ENCODE data around the gene ACBD7. TPM values are rescaled to one million over a fixed set of nuclear protein-coding genes. Genes with fewer than 3 reads are reported as not detected.

ACBD7 gene
- total and polyA plus RNA-seq, 3 donors from 2014 or later = 5.6 to 7.7 (median 6.6) TPM

DNA sequence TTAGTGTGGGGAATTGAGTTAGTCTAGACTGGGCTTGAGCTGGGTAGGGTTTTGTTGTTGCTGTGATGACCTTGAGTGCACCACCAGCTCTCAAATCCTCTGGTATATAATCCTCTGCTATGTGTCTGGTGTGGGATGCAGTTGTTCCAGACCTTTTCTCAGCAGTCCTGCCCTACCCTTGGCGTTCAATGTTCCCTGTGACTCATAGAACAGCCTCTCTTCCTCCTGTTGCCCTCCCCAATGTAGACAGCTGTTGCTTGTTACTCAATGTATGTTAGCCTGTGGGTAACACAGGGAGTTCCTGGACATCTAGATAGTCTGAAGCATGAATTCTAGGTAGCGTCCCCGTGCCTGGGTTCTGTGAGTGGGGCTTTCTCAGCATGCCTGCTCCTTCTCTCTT lies 19.8 kb downstream of the ACBD7 start:
- no peak for DNase-seq
- WGBS, 2 donors = 90 to 100% methylated on average over 2 to 3 of the region's 3 CpGs
- H3K27me3 ChIP-seq = no peaks in the 10 kb centered on the region

DNA sequence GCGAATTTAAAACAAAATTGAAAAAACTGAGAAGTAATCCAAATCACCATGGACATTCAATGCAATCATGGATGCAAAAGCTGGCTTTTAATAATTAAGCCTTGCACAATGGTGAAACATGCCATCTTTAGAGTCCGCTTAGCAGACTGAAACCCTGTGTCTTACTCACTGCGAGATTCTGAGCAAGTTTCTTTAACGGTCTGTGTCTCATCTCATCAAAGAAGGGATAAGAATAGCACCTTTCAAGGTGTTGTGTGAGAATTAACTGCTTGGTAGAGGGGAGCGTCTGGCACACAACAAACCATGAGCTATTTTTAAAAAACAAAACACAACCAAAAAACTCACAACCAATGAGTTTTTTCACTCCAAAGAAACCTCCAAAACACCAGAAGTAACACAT lies 21.4 kb downstream of the ACBD7 start:
- no peaks in the 10 kb centered on the region for H3K36me3 ChIP-seq (ENCODE audit: low read depth, missing control alignments)
- 92 to 95% methylated on average over 5 of the region's 5 CpGs for WGBS, 2 donors
- intact Hi-C loops (cut with DNase I; ENCODE audit: low total_unique reads) = no loop called here
- no peak for DNase-seq
- no peaks in the 10 kb centered on the region for H3K27me3 ChIP-seq
- no peaks in the 10 kb centered on the region for H3K9me3 ChIP-seq
- no peak for TF ChIP-seq POLR2A (IDR thresholded peaks at IDR 0.05)
- TF ChIP-seq, protein P1, sequence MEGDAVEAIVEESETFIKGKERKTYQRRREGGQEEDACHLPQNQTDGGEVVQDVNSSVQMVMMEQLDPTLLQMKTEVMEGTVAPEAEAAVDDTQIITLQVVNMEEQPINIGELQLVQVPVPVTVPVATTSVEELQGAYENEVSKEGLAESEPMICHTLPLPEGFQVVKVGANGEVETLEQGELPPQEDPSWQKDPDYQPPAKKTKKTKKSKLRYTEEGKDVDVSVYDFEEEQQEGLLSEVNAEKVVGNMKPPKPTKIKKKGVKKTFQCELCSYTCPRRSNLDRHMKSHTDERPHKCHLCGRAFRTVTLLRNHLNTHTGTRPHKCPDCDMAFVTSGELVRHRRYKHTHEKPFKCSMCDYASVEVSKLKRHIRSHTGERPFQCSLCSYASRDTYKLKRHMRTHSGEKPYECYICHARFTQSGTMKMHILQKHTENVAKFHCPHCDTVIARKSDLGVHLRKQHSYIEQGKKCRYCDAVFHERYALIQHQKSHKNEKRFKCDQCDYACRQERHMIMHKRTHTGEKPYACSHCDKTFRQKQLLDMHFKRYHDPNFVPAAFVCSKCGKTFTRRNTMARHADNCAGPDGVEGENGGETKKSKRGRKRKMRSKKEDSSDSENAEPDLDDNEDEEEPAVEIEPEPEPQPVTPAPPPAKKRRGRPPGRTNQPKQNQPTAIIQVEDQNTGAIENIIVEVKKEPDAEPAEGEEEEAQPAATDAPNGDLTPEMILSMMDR (IDR thresholded peaks at IDR 0.05) = no peak
- no peak overlapping the region for H3K27ac ChIP-seq
- H3K4me3 ChIP-seq = no peak overlapping the region
- no peaks in the 10 kb centered on the region for H3K4me1 ChIP-seq

More for the DNA sequence above, 19.8 kb downstream of the ACBD7 start:
- no peak overlapping the region for H3K4me3 ChIP-seq
- H3K36me3 ChIP-seq (ENCODE audit: low read depth, missing control alignments) = no peaks in the 10 kb centered on the region
- no peaks in the 10 kb centered on the region for H3K4me1 ChIP-seq
- no peak for TF ChIP-seq POLR2A (IDR thresholded peaks at IDR 0.05)
- TF ChIP-seq, protein P1 (IDR thresholded peaks at IDR 0.05) = no peak
- intact Hi-C loops (cut with DNase I; ENCODE audit: low total_unique reads) = no loop called here
- H3K9me3 ChIP-seq = no peaks in the 10 kb centered on the region
- no peak overlapping the region for H3K27ac ChIP-seq

DNA sequence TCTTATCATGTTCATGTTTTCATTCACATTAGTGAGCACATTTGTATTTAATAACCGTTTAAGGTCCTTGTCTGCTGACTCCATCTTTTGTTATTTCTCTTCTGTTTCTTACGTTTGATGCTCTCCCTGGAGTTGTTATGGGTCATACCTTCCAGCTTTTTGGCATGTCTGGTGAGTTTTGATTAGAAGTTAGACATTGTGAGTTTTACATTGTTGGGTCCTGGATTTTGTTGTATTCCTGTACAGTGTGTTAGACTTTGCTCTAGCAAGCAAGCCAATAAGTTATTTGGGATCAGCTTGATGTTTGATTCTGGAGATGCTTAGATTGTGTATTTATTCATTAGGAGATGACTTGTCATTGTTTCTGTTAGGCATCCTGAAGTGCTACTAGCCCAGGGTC lies 27.9 kb downstream of the ACBD7 start:
- Histone ChIP-seq H3K4me3 (no peak overlapping the region), H3K4me1 (no peaks in the 10 kb centered on the region), H3K9me3 (no peaks in the 10 kb centered on the region), H3K36me3 (ENCODE audit: low read depth, missing control alignments) (no peaks in the 10 kb centered on the region), H3K27me3 (no peaks in the 10 kb centered on the region), H3K27ac (no peak overlapping the region)
- WGBS, 2 donors = 86 to 93% methylated on average over 2 of the region's 2 CpGs
- intact Hi-C loops (cut with DNase I; ENCODE audit: low total_unique reads) = no loop called here
- no peak for DNase-seq
- no peak for TF ChIP-seq POLR2A (IDR thresholded peaks at IDR 0.05)
- TF ChIP-seq, protein P1 (IDR thresholded peaks at IDR 0.05) = no peak

DNA sequence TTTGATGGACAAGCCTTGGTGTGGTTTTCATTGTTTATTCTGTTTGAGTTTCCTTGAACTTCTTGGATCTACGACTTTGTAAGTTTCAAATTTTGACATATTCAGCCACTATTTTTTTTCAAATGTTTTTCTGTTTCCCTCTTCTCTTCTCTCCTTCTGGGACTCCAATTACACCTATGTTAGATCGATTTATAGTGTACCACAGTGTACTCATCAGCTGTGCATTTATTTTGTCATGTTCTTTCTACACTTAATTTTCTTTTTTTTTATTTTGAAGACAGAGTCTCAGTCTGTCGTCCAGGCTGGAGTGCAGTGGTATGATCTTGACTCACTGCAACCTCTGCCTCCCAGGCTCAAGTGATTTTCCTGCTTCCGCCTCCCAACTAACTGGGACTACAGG lies 28.7 kb downstream of the ACBD7 start:
- no peak for DNase-seq
- 78 to 83% methylated on average over 4 of the region's 4 CpGs for WGBS, 2 donors
- Histone ChIP-seq H3K4me3 (no peak overlapping the region), H3K36me3 (ENCODE audit: low read depth, missing control alignments) (no peaks in the 10 kb centered on the region), H3K9me3 (no peaks in the 10 kb centered on the region), H3K27ac (no peak overlapping the region), H3K4me1 (no peaks in the 10 kb centered on the region), H3K27me3 (no peaks in the 10 kb centered on the region)
- TF ChIP-seq POLR2A (IDR thresholded peaks at IDR 0.05) = no peak
- TF ChIP-seq, protein P1 (IDR thresholded peaks at IDR 0.05) = no peak
- intact Hi-C loops (cut with DNase I; ENCODE audit: low total_unique reads) = no loop called here

DNA sequence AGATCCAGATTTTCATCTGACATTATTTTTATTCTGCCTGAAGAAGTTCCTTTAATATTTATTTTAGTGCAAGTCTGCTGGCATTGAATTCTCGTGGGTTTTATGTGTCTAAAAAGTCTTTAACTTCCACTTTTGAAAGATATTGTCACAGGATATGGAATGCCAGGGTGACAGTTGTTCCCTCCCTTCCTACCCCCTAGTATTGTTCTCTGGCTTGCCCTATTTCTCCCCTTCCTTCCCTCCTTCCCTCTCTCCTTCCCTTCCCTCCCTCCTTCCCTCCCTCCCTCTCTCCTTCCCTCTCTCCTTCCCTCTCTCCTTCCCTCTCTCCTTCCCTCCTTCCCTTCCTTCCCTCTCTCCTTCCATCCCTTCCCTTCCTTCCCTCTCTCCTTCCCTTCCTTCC lies 29.9 kb downstream of the ACBD7 start:
- Histone ChIP-seq H3K36me3 (ENCODE audit: low read depth, missing control alignments) (no peaks in the 10 kb centered on the region), H3K9me3 (no peaks in the 10 kb centered on the region), H3K27me3 (no peaks in the 10 kb centered on the region), H3K27ac (no peak overlapping the region), H3K4me1 (no peaks in the 10 kb centered on the region), H3K4me3 (no peak overlapping the region)
- WGBS, 2 donors = 58 to 90% methylated on average over 1 of the region's 1 CpG
- TF ChIP-seq, protein P1 (IDR thresholded peaks at IDR 0.05) = no peak
- TF ChIP-seq POLR2A (IDR thresholded peaks at IDR 0.05) = no peak
- DNase-seq = no peak
- intact Hi-C loops (cut with DNase I; ENCODE audit: low total_unique reads) = no loop called here

All from testis (tissue), 3 donors.